ENCODE data around the gene KXD1.

GRCh38 chr19:18577365-18577914, 19.8 kb downstream of the KXD1 start:
- TF ChIP-seq ZFX (IDR thresholded peaks at IDR 0.05) (no peak), CTCF (conservative IDR thresholded peaks at IDR 0.05) (no peak)

Measured in C4-2B (cell line).